GM12878 (cell line): ENCODE data around the gene RPS2. TPM values are rescaled to one million over a fixed set of nuclear protein-coding genes. Genes with fewer than 3 reads are reported as not detected.

Experiments used
- ATAC-seq: fragments of 200-7000 bp; cut with Tn5 transposase; 3 replicates; pipeline ENCODE4 v1.9.1; 2020; ENCODE audit warnings: mild to moderate bottlenecking, moderate library complexity
- BruUV-seq: library from RNA; stranded (reverse); fragments of 400-500 nt; replicated peaks from 2 replicates; lab custom pipeline; 2021; lab: Mats Ljungman, UMichigan
- CTCF ChIA-PET: fragments of 300-600 bp; sonication (Branson Sonifier 250); formaldehyde crosslinking; extraction: SDS; loops from one replicate; lab custom pipeline; 2021; ENCODE audit warnings: inconsistent platforms; lab: Yijun Ruan, JAX
- POLR2A ChIA-PET: fragments of 350-600 bp; formaldehyde crosslinking; extraction: SDS; loops from one replicate; lab custom pipeline; 2021; ENCODE audit warnings: inconsistent platforms; lab: Charles Lee
- RAD21 ChIA-PET: fragments of 300-600 bp; sonication (Branson Sonifier 250); formaldehyde crosslinking; loops from one replicate; lab custom pipeline; 2023; ENCODE audit warnings: antibody characterized with exemption; ENCODE audit not compliant: unreplicated experiment; lab: Charles Lee
- SMC1A ChIA-PET: fragments of 300-600 bp; sonication (Branson Sonifier 250); formaldehyde crosslinking; loops from one replicate; lab custom pipeline; 2023; ENCODE audit not compliant: unreplicated experiment, uncharacterized antibody; lab: Charles Lee
- DNase-seq: peaks from one replicate; pipeline ENCODE4 v3.0.0-alpha.2; 2011; ENCODE audit warnings: low read depth, low spot score
- FAIRE-seq: peaks from 3 replicates; lab custom pipeline; 2011; peaks lifted over from hg19 to GRCh38; lab: Jason Lieb, UNC
- H2AFZ ChIP-seq: 2 replicates; pipeline ENCODE4 v1.6.0; 2011; ENCODE audit warnings: low read depth, low read length, control low read depth; ENCODE audit not compliant: control insufficient read depth
- H3K27ac ChIP-seq: 2 replicates; pipeline ENCODE4 v1.5.1; 2011; ENCODE audit warnings: control low read depth; ENCODE audit not compliant: control insufficient read depth, insufficient read depth
- H3K27me3 ChIP-seq, 2 experiments: replicated peaks in 1 of 2; 2 replicates each; pipeline versions ENCODE4 v1.6.0 to v1.6.1; 2011; ENCODE audit warnings: low read length in 1 of 2; ENCODE audit not compliant: control insufficient read depth in 2 of 2, insufficient read depth in 2 of 2
- H3K36me3 ChIP-seq, 2 experiments: 2 replicates each; pipeline ENCODE4 v1.5.1; 2011; ENCODE audit warnings: low read length in 1 of 2; ENCODE audit not compliant: control insufficient read depth in 2 of 2, insufficient read depth in 2 of 2
- H3K4me1 ChIP-seq: 2 replicates; pipeline ENCODE4 v1.6.1; 2011; ENCODE audit warnings: mild to moderate bottlenecking, low read length, moderate library complexity, mixed read lengths; ENCODE audit not compliant: control insufficient read depth, insufficient read depth
- H3K4me2 ChIP-seq: 2 replicates; pipeline ENCODE4 v1.6.0; 2011; ENCODE audit warnings: control low read depth; ENCODE audit not compliant: control insufficient read depth, insufficient read depth
- H3K4me3 ChIP-seq: fragments of 200-600 bp; sonication (generic); 2 replicates; pipeline ENCODE4 v1.5.1; 2016
- H3K79me2 ChIP-seq: 2 replicates; pipeline ENCODE4 v1.6.0; 2011; ENCODE audit warnings: low read length; ENCODE audit not compliant: control insufficient read depth, insufficient read depth
- H3K9ac ChIP-seq: 2 replicates; pipeline ENCODE4 v1.8.0; 2011; ENCODE audit warnings: low read length, control low read depth, mixed read lengths; ENCODE audit not compliant: control insufficient read depth, insufficient read depth
- H3K9me3 ChIP-seq: replicated peaks from 3 replicates; pipeline ENCODE4 v1.5.1; 2011; ENCODE audit warnings: mild to moderate bottlenecking, low read length; ENCODE audit not compliant: control insufficient read depth, insufficient read depth
- H4K20me1 ChIP-seq: 2 replicates; pipeline ENCODE4 v1.6.0; 2011; ENCODE audit not compliant: control insufficient read depth, insufficient read depth
- RAD21 ChIP-seq: IDR thresholded peaks from 2 replicates; pipeline ENCODE4 v1.6.1; 2011; ENCODE audit warnings: mild to moderate bottlenecking, low read depth, low read length, moderate library complexity; ENCODE audit not compliant: insufficient read depth
- WGBS: methylation state at CpG from one replicate; pipeline ENCODE4 v1.1.6; 2016; ENCODE audit warnings: low lambda C conversion rate; ENCODE audit not compliant: insufficient replicate concordance, insufficient coverage; ENCODE audit errors: missing lambda C conversion rate; 5-methylcytosine and 5-hydroxymethylcytosine counted together
- in situ Hi-C: fragments of 300-500 bp; cut with MboI; formaldehyde crosslinking; loops from 9 replicates; pipeline ENCODE4 v1.14.3; 2018; ENCODE audit warnings: mixed read lengths
- intact Hi-C: fragments of 100-400 bp; cut with micrococcal nuclease; formaldehyde crosslinking; loops from one replicate; pipeline ENCODE4 v1.14.2; 2022; ENCODE audit not compliant: unreplicated experiment
- polyA plus RNA-seq, 11 experiments: library from polyadenylated mRNA; depleted of rRNA in 4 of 11; unstranded in 6 of 11; stranded (reverse) in 5 of 11; fragments of >200 nt; fragmentation: Nextera tagmentation in 4 of 11; fragmentation: Illumina TruSeq in 1 of 11; extraction: Ambion mirVana in 4 of 11; extraction: Trizol in 1 of 11; gene quantifications; 1 replicate in 1 of 11; 2 replicates in 10 of 11; pipeline versions ENCODE4 v1.2.1 to v1.2.3, GENCODE V29; 2011 to 2016; ENCODE audit warnings: inconsistent platforms in 2 of 11, missing spikeins in 2 of 11, low read depth in 1 of 11
- total RNA-seq, 4 experiments: library from RNA; depleted of rRNA in 3 of 4; stranded (reverse); fragments of >200 nt in 3 of 4; fragmentation: Illumina TruSeq in 1 of 4; extraction: Trizol in 1 of 4; gene quantifications; 2 replicates each; pipeline versions ENCODE4 v1.2.1 to v1.2.3, GENCODE V29; 2013 to 2021
- TF ChIP-seq, protein P1 (sequence below): fragments of 450-650 bp; formaldehyde crosslinking; IDR thresholded peaks from 2 replicates; pipeline ENCODE4 v1.4.0; 2020; ENCODE audit warnings: mild to moderate bottlenecking, moderate library complexity
- TF ChIP-seq, protein P2 (sequence below): fragments of 450-650 bp; IDR thresholded peaks from 2 replicates; pipeline ENCODE4 v1.6.1; 2016; ENCODE audit warnings: mild to moderate bottlenecking

Gene RPS2
- total and polyA plus RNA-seq, 10 of the 15 experiments (the other 5 are each of a cell fraction or from before 2014, with no cell fraction given) = 1,295 to 7,121 (median 3,933) TPM

DNA sequence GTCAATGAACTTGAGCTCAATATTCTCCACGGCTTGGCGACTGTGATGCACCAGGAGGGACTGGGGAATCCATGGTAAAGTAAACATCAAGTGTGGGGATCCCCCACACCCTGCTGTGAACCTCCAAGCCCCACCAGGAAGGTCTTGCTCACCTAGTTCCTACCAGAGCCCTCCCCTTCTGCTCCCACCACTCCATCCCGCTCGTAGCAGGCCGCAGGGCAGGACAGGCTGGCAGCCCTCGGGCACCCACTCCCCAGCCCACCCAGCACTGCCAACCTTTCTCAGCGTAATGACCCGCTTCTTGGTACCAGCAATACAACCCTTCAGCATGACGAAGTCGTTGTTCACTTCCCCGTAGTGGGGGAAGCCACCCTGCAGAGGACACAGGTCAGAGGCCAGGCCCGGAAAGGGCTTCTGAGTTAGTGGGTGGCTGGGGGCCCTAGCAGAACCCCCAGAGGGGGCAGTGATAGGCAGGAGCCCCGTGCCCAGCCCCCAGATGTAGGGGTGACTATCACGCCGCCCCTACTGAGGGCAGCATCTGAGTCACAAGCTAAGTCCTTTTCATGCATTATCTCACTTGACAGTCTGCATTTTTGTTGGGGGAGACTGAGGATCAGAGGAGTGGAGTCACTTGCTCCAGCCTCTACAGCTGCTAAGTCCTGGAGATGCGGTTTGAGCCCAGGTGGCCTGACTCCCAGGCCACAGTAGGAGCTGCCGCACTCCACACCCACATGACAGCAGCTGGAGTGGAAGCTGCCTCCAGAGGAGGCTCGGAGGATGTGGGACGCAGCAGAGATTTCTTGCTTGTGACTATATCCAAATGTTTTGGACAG is 18.9 kb downstream of the RPS2 start:
- ATAC-seq (no peak), FAIRE-seq (no peak), DNase-seq (no peak)
- Histone ChIP-seq H3K9ac (no peak overlapping the region), H3K27me3 (no peaks in the 10 kb centered on the region; a peak in 1 of 4 replicates), H2AFZ (no peak overlapping the region), H3K4me3 (no peak overlapping the region), H3K4me1 (peaks cover 10% of the 10 kb centered on the region; the same call in 1 of the 2 replicates), H3K4me2 (no peak overlapping the region), H3K27ac (no peak overlapping the region), H3K9me3 (no peaks in the 10 kb centered on the region), H3K36me3 (no peaks in the 10 kb centered on the region; a peak in 2 of 4 replicates), H4K20me1 (no peaks in the 10 kb centered on the region), H3K79me2 (peaks cover 17% of the 10 kb centered on the region)
- WGBS = 58% methylated on average over 19 of the region's 19 CpGs
- RAD21 ChIA-PET = no interaction called here
- TF ChIP-seq, protein P1, sequence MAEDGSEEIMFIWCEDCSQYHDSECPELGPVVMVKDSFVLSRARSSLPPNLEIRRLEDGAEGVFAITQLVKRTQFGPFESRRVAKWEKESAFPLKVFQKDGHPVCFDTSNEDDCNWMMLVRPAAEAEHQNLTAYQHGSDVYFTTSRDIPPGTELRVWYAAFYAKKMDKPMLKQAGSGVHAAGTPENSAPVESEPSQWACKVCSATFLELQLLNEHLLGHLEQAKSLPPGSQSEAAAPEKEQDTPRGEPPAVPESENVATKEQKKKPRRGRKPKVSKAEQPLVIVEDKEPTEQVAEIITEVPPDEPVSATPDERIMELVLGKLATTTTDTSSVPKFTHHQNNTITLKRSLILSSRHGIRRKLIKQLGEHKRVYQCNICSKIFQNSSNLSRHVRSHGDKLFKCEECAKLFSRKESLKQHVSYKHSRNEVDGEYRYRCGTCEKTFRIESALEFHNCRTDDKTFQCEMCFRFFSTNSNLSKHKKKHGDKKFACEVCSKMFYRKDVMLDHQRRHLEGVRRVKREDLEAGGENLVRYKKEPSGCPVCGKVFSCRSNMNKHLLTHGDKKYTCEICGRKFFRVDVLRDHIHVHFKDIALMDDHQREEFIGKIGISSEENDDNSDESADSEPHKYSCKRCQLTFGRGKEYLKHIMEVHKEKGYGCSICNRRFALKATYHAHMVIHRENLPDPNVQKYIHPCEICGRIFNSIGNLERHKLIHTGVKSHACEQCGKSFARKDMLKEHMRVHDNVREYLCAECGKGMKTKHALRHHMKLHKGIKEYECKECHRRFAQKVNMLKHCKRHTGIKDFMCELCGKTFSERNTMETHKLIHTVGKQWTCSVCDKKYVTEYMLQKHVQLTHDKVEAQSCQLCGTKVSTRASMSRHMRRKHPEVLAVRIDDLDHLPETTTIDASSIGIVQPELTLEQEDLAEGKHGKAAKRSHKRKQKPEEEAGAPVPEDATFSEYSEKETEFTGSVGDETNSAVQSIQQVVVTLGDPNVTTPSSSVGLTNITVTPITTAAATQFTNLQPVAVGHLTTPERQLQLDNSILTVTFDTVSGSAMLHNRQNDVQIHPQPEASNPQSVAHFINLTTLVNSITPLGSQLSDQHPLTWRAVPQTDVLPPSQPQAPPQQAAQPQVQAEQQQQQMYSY = no peak
- no peak for TF ChIP-seq RAD21
- TF ChIP-seq, protein P2, sequence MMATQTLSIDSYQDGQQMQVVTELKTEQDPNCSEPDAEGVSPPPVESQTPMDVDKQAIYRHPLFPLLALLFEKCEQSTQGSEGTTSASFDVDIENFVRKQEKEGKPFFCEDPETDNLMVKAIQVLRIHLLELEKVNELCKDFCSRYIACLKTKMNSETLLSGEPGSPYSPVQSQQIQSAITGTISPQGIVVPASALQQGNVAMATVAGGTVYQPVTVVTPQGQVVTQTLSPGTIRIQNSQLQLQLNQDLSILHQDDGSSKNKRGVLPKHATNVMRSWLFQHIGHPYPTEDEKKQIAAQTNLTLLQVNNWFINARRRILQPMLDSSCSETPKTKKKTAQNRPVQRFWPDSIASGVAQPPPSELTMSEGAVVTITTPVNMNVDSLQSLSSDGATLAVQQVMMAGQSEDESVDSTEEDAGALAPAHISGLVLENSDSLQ = no peak
- BruUV-seq = no TSS peak
- intact Hi-C loops (no loop called here), in situ Hi-C loops (no loop called here)
- CTCF ChIA-PET = interaction anchor here (1.8 kb wide), 1 partner anchor 15 kb away, joined by 4 read pairs; no protein-coding TSS in a partner anchor
- POLR2A ChIA-PET = interaction anchor here (0.6 kb wide), 1 partner anchor 105 kb away, joined by 6 read pairs; no protein-coding TSS in a partner anchor
- SMC1A ChIA-PET = interaction anchor here (0.6 kb wide), 1 partner anchor 108 kb away, joined by 3 read pairs; no protein-coding TSS in a partner anchor
